Testis (tissue), 3 donors: ENCODE results near the gene TMIE. TPM values are rescaled to one million over a fixed set of nuclear protein-coding genes. Genes with fewer than 3 reads are reported as not detected.

Source experiments
- DNase-seq: peaks from one replicate; pipeline ENCODE4 v3.0.0-alpha.2; 2019
- H3K27ac ChIP-seq, 2 donors: fragments of 200-600 bp; sonication (generic); one replicate each; pipeline ENCODE4 v1.5.1; 2019
- H3K27me3 ChIP-seq: fragments of 200-600 bp; sonication (generic); one replicate; pipeline ENCODE4 v1.5.1; 2019
- H3K36me3 ChIP-seq: fragments of 200-600 bp; sonication (generic); one replicate; pipeline ENCODE4 v1.5.1; 2017; ENCODE audit warnings: low read depth; ENCODE audit errors: missing control alignments
- H3K4me1 ChIP-seq: fragments of 200-600 bp; sonication (generic); one replicate; pipeline ENCODE4 v1.5.1; 2019
- H3K4me3 ChIP-seq, 2 donors: fragments of 200-600 bp; sonication (generic); one replicate each; pipeline ENCODE4 v1.5.1; 2017 to 2019
- H3K9me3 ChIP-seq: fragments of 200-600 bp; sonication (generic); one replicate; pipeline ENCODE4 v1.5.1; 2017
- CTCF ChIP-seq, 3 experiments: fragments of 450-650 bp in 2 of 3; fragments of 200-600 bp in 1 of 3; sonication (generic) in 1 of 3; IDR thresholded peaks; one replicate each; pipeline ENCODE4 v1.5.1; 2016 to 2019; ENCODE audit warnings: antibody characterized with exemption in 3 of 3, mild to moderate bottlenecking in 2 of 3, moderate library complexity in 1 of 3
- POLR2A ChIP-seq: fragments of 450-650 bp; IDR thresholded peaks from one replicate; pipeline ENCODE4 v1.6.1; 2017; ENCODE audit warnings: antibody characterized with exemption, mild to moderate bottlenecking, moderate library complexity
- WGBS, 2 donors: methylation state at CpG; one replicate each; pipeline ENCODE4 v1.1.5; 2018; 5-methylcytosine and 5-hydroxymethylcytosine counted together
- intact Hi-C: fragments of 100-400 bp; cut with DNase I; formaldehyde crosslinking; loops from one replicate; pipeline ENCODE4 v1.15.1; 2023; ENCODE audit warnings: low total_unique reads
- polyA plus RNA-seq: library from polyadenylated mRNA; stranded (reverse); fragments of 350-450 nt; fragmentation: Illumina TruSeq; extraction: RNeasy Lipid Tissue Mini Kit (QIAGEN cat#74804); gene quantifications from one replicate; pipeline ENCODE4 v1.2.3, GENCODE V29; 2014; ENCODE audit warnings: low read depth, low replicate concordance; ENCODE audit not compliant: insufficient read depth
- total RNA-seq, 2 donors: library from RNA; depleted of rRNA; stranded (reverse); fragments of >200 nt; gene quantifications; one replicate each; pipeline ENCODE4 v1.2.3, GENCODE V29; 2016

Gene TMIE
- total and polyA plus RNA-seq, 3 donors from 2014 or later: 1.5 to 2.3 (median 1.8) TPM

GRCh38 chr3:46713050-46713897 lies 12.1 kb downstream of the TMIE start:
- H3K4me1 ChIP-seq: no peaks in the 10 kb centered on the region
- H3K36me3 ChIP-seq: no peaks in the 10 kb centered on the region
- H3K27ac ChIP-seq: no peak overlapping the region
- WGBS, 2 donors: 91 to 92% methylated on average over 12 to 14 of the region's 14 CpGs
- no peaks in the 10 kb centered on the region for H3K9me3 ChIP-seq
- no peak for TF ChIP-seq CTCF (IDR thresholded peaks at IDR 0.05)
- TF ChIP-seq POLR2A: no peak
- no peaks in the 10 kb centered on the region for H3K27me3 ChIP-seq
- H3K4me3 ChIP-seq: no peak overlapping the region
- intact Hi-C loops: no loop called here
- no peak for DNase-seq

GRCh38 chr3:46713898-46714552 lies 12.8 kb downstream of the TMIE start:
- intact Hi-C loops: no loop called here
- whole genome bisulfite sequencing, 2 donors: 86 to 93% methylated on average over 1 to 22 of the region's 22 CpGs

GRCh38 chr3:46714728-46715506 lies 13.7 kb downstream of the TMIE start:
- no peak for TF ChIP-seq POLR2A
- no peak for TF ChIP-seq CTCF (IDR thresholded peaks at IDR 0.05)
- Histone ChIP-seq H3K4me3 (no peak overlapping the region), H3K27ac (no peak overlapping the region), H3K36me3 (no peaks in the 10 kb centered on the region), H3K9me3 (no peaks in the 10 kb centered on the region), H3K4me1 (no peaks in the 10 kb centered on the region), H3K27me3 (no peaks in the 10 kb centered on the region)
- 84 to 91% methylated on average over 10 of the region's 10 CpGs for WGBS, 2 donors
- DNase-seq: peak; percentile 2
- intact Hi-C loops: no loop called here

More at GRCh38 chr3:46713898-46714552, 12.8 kb downstream of the TMIE start:
- no peaks in the 10 kb centered on the region for H3K27me3 ChIP-seq
- DNase-seq: peak; percentile 13
- TF ChIP-seq POLR2A: no peak
- no peak for TF ChIP-seq CTCF (IDR thresholded peaks at IDR 0.05)
- H3K27ac ChIP-seq: no peak overlapping the region
- no peak overlapping the region for H3K4me3 ChIP-seq
- no peaks in the 10 kb centered on the region for H3K4me1 ChIP-seq
- no peaks in the 10 kb centered on the region for H3K36me3 ChIP-seq
- H3K9me3 ChIP-seq: no peaks in the 10 kb centered on the region

- Histone ChIP-seq H3K36me3 (no peaks in the 10 kb centered on the region), H3K9me3 (no peaks in the 10 kb centered on the region), H3K4me1 (no peaks in the 10 kb centered on the region), H3K4me3 (no peak overlapping the region), H3K27me3 (no peaks in the 10 kb centered on the region), H3K27ac (no peak overlapping the region)
- TF ChIP-seq POLR2A (no peak), CTCF (IDR thresholded peaks at IDR 0.05) (no peak)
- intact Hi-C loops: no loop called here
- peak; percentile 3 for DNase-seq
- WGBS, 2 donors: 90 to 91% methylated on average over 4 to 11 of the region's 11 CpGs
Measured at GRCh38 chr3:46715507-46716175, 14.4 kb downstream of the TMIE start.
